Measurements from ENCODE around the gene PNLIPRP3.

- TF ChIP-seq TAF1 (IDR thresholded peaks at IDR 0.05; ENCODE audit: low read depth, low read length) (no peak), CTCF (IDR thresholded peaks at IDR 0.05; ENCODE audit: control extremely low read depth in 1 of 3, insufficient read depth in 1 of 3, low read depth in 1 of 3, low read length in 3 of 3) (no peak), SRF (IDR thresholded peaks at IDR 0.05; ENCODE audit: low read depth, low read length) (no peak), BACH1 (IDR thresholded peaks at IDR 0.05; ENCODE audit: low read length) (no peak), CHD2 (IDR thresholded peaks at IDR 0.05; ENCODE audit: low read length) (no peak), EZH2 (IDR thresholded peaks at IDR 0.05; ENCODE audit: low read depth, low read length, severe bottlenecking) (no peak), GTF2F1 (IDR thresholded peaks at IDR 0.05; ENCODE audit: borderline replicate concordance, low read depth, low read length) (no peak), POLR2AphosphoS5 (IDR thresholded peaks at IDR 0.05; ENCODE audit: low read depth, low read length) (no peak), TEAD4 (IDR thresholded peaks at IDR 0.05; ENCODE audit: low read depth, low read length) (no peak), JUN (IDR thresholded peaks at IDR 0.05; ENCODE audit: low read depth, low read length) (no peak), EP300 (IDR thresholded peaks at IDR 0.05; ENCODE audit: borderline replicate concordance in 1 of 2, low read depth in 2 of 2, low read length in 2 of 2) (no peak), USF2 (IDR thresholded peaks at IDR 0.05; ENCODE audit: low read length) (no peak), POLR2A (IDR thresholded peaks at IDR 0.05; ENCODE audit: control extremely low read depth in 1 of 2, low read depth in 2 of 2, low read length in 2 of 2) (no peak)
These were observed 2.6 kb downstream of the PNLIPRP3 start for GRCh38 chr10:116430288-116430687.
